Endothelial cell (in vitro differentiated cells): ENCODE measurements around the gene PDIA2. TPM values are rescaled to one million over a fixed set of nuclear protein-coding genes. Genes with fewer than 3 reads are reported as not detected.

Experiments used
- DNase-seq: peaks from one replicate; pipeline ENCODE4 v3.0.0; 2021; ENCODE audit warnings: low spot score
- H3K27ac Mint-ChIP-seq: one replicate; pipeline ENCODE4 v1.8.0; 2021; ENCODE audit warnings: mixed read lengths, inconsistent platforms; ENCODE audit not compliant: unreplicated experiment
- H3K27me3 Mint-ChIP-seq: one replicate; pipeline ENCODE4 v1.8.0; 2021; ENCODE audit warnings: mild to moderate bottlenecking, moderate library complexity, mixed read lengths, inconsistent platforms; ENCODE audit not compliant: unreplicated experiment
- H3K36me3 Mint-ChIP-seq: one replicate; pipeline ENCODE4 v1.8.0; 2021; ENCODE audit warnings: mild to moderate bottlenecking, low read depth, mixed read lengths, inconsistent platforms; ENCODE audit not compliant: unreplicated experiment
- H3K4me1 Mint-ChIP-seq: one replicate; pipeline ENCODE4 v1.8.0; 2021; ENCODE audit warnings: mild to moderate bottlenecking, mixed read lengths, inconsistent platforms; ENCODE audit not compliant: unreplicated experiment
- H3K4me3 Mint-ChIP-seq: one replicate; pipeline ENCODE4 v1.8.0; 2021; ENCODE audit warnings: mild to moderate bottlenecking, mixed read lengths, inconsistent platforms; ENCODE audit not compliant: unreplicated experiment
- H3K9me3 Mint-ChIP-seq: one replicate; pipeline ENCODE4 v1.8.0; 2021; ENCODE audit warnings: mixed read lengths, inconsistent platforms; ENCODE audit not compliant: unreplicated experiment
- CTCF ChIP-seq: fragments of 200-600 bp; sonication (generic); IDR thresholded peaks from one replicate; pipeline ENCODE4 v1.5.0; 2021; ENCODE audit warnings: antibody characterized with exemption; ENCODE audit not compliant: unreplicated experiment
- total RNA-seq: library from RNA; stranded (reverse); fragmentation: NEBNext Ultra II Directional; extraction: Animal tissue kit (Norgen Biotek cat#: 25700); gene quantifications from one replicate; pipeline ENCODE4 v1.2.1, GENCODE V29; 2021; ENCODE audit not compliant: unreplicated experiment

Gene PDIA2
- total RNA-seq, 1 donor from 2014 or later, result not detected

- no peak overlapping the region for H3K4me3 Mint-ChIP-seq
- H3K36me3 Mint-ChIP-seq, result peaks cover 5% of the 10 kb centered on the region
- H3K4me1 Mint-ChIP-seq, result no peaks in the 10 kb centered on the region
- no peaks in the 10 kb centered on the region for H3K9me3 Mint-ChIP-seq
- H3K27ac Mint-ChIP-seq, result no peak overlapping the region
- TF ChIP-seq CTCF, result no peak
- no peak for DNase-seq
- peaks cover 8% of the 10 kb centered on the region for H3K27me3 Mint-ChIP-seq
These were observed 18.3 kb downstream of the PDIA2 start for GRCh38 chr16:301235-301634.

GRCh38 chr16:301950-302349, 19.0 kb downstream of the PDIA2 start:
- TF ChIP-seq CTCF, result no peak
- H3K9me3 Mint-ChIP-seq, result no peaks in the 10 kb centered on the region
- no peak overlapping the region for H3K27ac Mint-ChIP-seq
- peaks cover 8% of the 10 kb centered on the region for H3K27me3 Mint-ChIP-seq
- no peak for DNase-seq
- H3K36me3 Mint-ChIP-seq, result peaks cover 5% of the 10 kb centered on the region
- no peak overlapping the region for H3K4me3 Mint-ChIP-seq
- H3K4me1 Mint-ChIP-seq, result no peaks in the 10 kb centered on the region

- Mint-ChIP-seq H3K36me3 (peaks cover 5% of the 10 kb centered on the region), H3K27ac (no peak overlapping the region), H3K27me3 (peaks cover 6% of the 10 kb centered on the region), H3K4me1 (no peaks in the 10 kb centered on the region), H3K4me3 (no peak overlapping the region), H3K9me3 (no peaks in the 10 kb centered on the region)
- TF ChIP-seq CTCF, result no peak
- DNase-seq, result no peak
These were observed 21.0 kb downstream of the PDIA2 start for GRCh38 chr16:303760-304505.

DNA sequence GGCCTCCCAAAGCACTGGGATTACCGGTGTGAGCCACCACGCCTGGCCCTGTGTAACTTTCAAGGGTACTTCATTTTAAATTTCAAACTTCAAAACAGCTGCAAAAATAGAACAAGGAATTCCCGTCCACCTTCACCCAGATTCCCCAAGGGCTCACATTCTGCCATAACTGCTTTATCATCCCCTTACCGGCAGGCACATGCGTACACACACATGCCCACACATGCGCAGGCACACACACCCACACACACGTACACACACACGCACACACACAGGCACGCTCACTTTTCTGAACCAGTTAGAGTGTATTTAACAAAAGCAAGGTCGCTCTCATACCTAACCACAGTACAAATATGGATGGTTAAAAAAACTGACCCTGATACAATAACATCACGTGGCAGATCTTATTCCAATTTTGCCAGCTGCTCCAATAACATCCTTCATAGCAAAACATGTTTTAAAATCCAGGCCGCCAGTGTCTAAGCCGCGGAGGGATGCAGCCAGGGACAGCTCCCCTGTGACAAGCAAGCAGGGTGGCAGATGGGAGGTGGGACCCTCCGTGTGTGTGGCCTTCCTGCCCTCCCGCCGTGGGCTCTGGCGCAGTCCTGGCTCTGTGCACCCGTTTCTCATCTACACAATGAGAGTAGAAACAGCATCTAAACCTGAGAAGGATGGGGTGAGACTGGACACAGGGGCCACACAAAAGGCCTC, 23.1 kb downstream of the PDIA2 start:
- Mint-ChIP-seq H3K9me3 (no peaks in the 10 kb centered on the region), H3K27ac (peak overlapping the region; percentile 5), H3K4me3 (peak overlapping the region; percentile 72), H3K36me3 (peaks cover 8% of the 10 kb centered on the region), H3K4me1 (no peaks in the 10 kb centered on the region), H3K27me3 (peaks cover 7% of the 10 kb centered on the region)
- no peak for DNase-seq
- TF ChIP-seq CTCF, result no peak

GRCh38 chr16:306911-307370, 24.0 kb downstream of the PDIA2 start:
- no peak overlapping the region for H3K4me3 Mint-ChIP-seq
- no peak for DNase-seq
- TF ChIP-seq CTCF, result no peak
- no peak overlapping the region for H3K27ac Mint-ChIP-seq
- H3K27me3 Mint-ChIP-seq, result peaks cover 7% of the 10 kb centered on the region
- H3K36me3 Mint-ChIP-seq, result peaks cover 8% of the 10 kb centered on the region
- no peaks in the 10 kb centered on the region for H3K4me1 Mint-ChIP-seq
- H3K9me3 Mint-ChIP-seq, result no peaks in the 10 kb centered on the region
